ENCODE data around the gene OR8J3.

Gene OR8J3

GRCh38 chr11:56089697-56090096 is 50.3 kb downstream of the OR8J3 start:
- TF ChIP-seq JUND (IDR thresholded peaks at IDR 0.05; ENCODE audit: low read depth), result no peak
- in situ Hi-C loops (cut with HindIII; ENCODE audit: low pct_unique_long_range_greater_than_20kb, low sequenced_read_pairs), result no loop called here
- DNase-seq (ENCODE audit: low read depth in 1 of 2, low spot score in 1 of 2), result peak in 1 of 2 experiments; percentile 39
